A673 (cell line): ENCODE data around the gene NAGS. TPM values are rescaled to one million over a fixed set of nuclear protein-coding genes. Genes with fewer than 3 reads are reported as not detected.
"Not testable (repeated sequence)": the region's sequence is repeated elsewhere in the genome, so short reads cannot be mapped to it uniquely, and the experiment has no call there.

ENCODE experiments used
- BruUV-seq: library from RNA; stranded (reverse); fragments of 400-500 nt; replicated peaks from 2 replicates; lab custom pipeline; 2021; lab: Mats Ljungman, UMichigan
- CTCF ChIA-PET: fragments of 300-600 bp; sonication (Branson Sonifier 250); formaldehyde crosslinking; loops from one replicate; lab custom pipeline; 2022; ENCODE audit warnings: antibody characterized with exemption; lab: Charles Lee
- POLR2A ChIA-PET: fragments of 300-600 bp; sonication (Branson Sonifier 250); formaldehyde crosslinking; loops from one replicate; lab custom pipeline; 2022; ENCODE audit warnings: antibody characterized with exemption; ENCODE audit not compliant: low non-redundant PET; lab: Charles Lee
- DNase-seq: peaks from one replicate; pipeline ENCODE4 v3.0.0-alpha.2; 2015; ENCODE audit warnings: low spot score
- H3K27ac ChIP-seq: fragments of 200-600 bp; sonication (generic); 2 replicates; pipeline ENCODE4 v1.5.1; 2016; ENCODE audit warnings: mixed run types, low read depth, mild to moderate bottlenecking, mixed read lengths, antibody characterized with exemption, low read length; ENCODE audit not compliant: poor library complexity, severe bottlenecking
- H3K27me3 ChIP-seq: fragments of 200-600 bp; sonication (generic); replicated peaks from 2 replicates; pipeline ENCODE4 v1.6.1; 2017; ENCODE audit warnings: mixed run types, low read depth, mild to moderate bottlenecking, mixed read lengths, antibody characterized with exemption, low read length; ENCODE audit not compliant: insufficient read depth, poor library complexity
- H3K36me3 ChIP-seq: fragments of 200-600 bp; sonication (generic); 2 replicates; pipeline ENCODE4 v1.6.1; 2016; ENCODE audit warnings: mixed run types, mild to moderate bottlenecking, mixed read lengths, antibody characterized with exemption, low read length; ENCODE audit not compliant: insufficient read depth, poor library complexity, severe bottlenecking
- H3K4me1 ChIP-seq: fragments of 200-600 bp; sonication (generic); 2 replicates; pipeline ENCODE4 v1.6.1; 2017; ENCODE audit warnings: mixed run types, mild to moderate bottlenecking, mixed read lengths, antibody characterized with exemption, low read length; ENCODE audit not compliant: insufficient read depth, poor library complexity, severe bottlenecking
- H3K4me3 ChIP-seq: fragments of 200-600 bp; sonication (generic); 2 replicates; pipeline ENCODE4 v1.5.1; 2016; ENCODE audit warnings: low read depth, mixed run types, mild to moderate bottlenecking, mixed read lengths, low read length; ENCODE audit not compliant: poor library complexity, severe bottlenecking
- H3K9me3 ChIP-seq: fragments of 200-600 bp; sonication (generic); 2 replicates; pipeline ENCODE4 v1.6.1; 2016; ENCODE audit warnings: mixed run types, low read depth, mild to moderate bottlenecking, mixed read lengths, antibody characterized with exemption, low read length; ENCODE audit not compliant: poor library complexity, severe bottlenecking
- EZH2 ChIP-seq: fragments of 200-600 bp; sonication (generic); IDR thresholded peaks from 2 replicates; pipeline ENCODE4 v1.6.1; 2017; ENCODE audit warnings: borderline replicate concordance, low read depth, mild to moderate bottlenecking, mixed read lengths, antibody characterized with exemption, low read length; ENCODE audit not compliant: poor library complexity, severe bottlenecking
- intact Hi-C: fragments of 100-400 bp; cut with micrococcal nuclease; formaldehyde crosslinking; loops from one replicate; pipeline ENCODE4 v1.10.0; 2022; ENCODE audit not compliant: unreplicated experiment
- total RNA-seq: library from RNA; stranded (reverse); gene quantifications from 2 replicates; pipeline ENCODE4 v1.2.3, GENCODE V29; 2021
- TF ChIP-seq, protein P1 (sequence below): fragments of 300-800, 200-600 bp; sonication (generic); conservative IDR thresholded peaks from 2 replicates; pipeline ENCODE4 v1.5.1; 2017; ENCODE audit warnings: low read depth, mild to moderate bottlenecking, antibody characterized with exemption, low read length, moderate library complexity, mixed read lengths

NAGS gene
- total RNA-seq, 1 experiment from 2014 or later = 0.24 TPM

GRCh38 chr17:44043272-44043696 is 38.9 kb downstream of the NAGS start:
- DNase-seq = no peak
- ChIA-PET POLR2A (no interaction called here), CTCF (interaction anchor here (0.6 kb wide), 1 partner anchor 126 kb away, joined by 3 read pairs; no protein-coding TSS in a partner anchor)
- Histone ChIP-seq H3K36me3 (no peaks in the 10 kb centered on the region), H3K4me3 (no peak overlapping the region), H3K27ac (no peak overlapping the region), H3K9me3 (no peaks in the 10 kb centered on the region), H3K4me1 (peaks cover 9% of the 10 kb centered on the region), H3K27me3 (no peaks in the 10 kb centered on the region)
- TF ChIP-seq, protein P1, sequence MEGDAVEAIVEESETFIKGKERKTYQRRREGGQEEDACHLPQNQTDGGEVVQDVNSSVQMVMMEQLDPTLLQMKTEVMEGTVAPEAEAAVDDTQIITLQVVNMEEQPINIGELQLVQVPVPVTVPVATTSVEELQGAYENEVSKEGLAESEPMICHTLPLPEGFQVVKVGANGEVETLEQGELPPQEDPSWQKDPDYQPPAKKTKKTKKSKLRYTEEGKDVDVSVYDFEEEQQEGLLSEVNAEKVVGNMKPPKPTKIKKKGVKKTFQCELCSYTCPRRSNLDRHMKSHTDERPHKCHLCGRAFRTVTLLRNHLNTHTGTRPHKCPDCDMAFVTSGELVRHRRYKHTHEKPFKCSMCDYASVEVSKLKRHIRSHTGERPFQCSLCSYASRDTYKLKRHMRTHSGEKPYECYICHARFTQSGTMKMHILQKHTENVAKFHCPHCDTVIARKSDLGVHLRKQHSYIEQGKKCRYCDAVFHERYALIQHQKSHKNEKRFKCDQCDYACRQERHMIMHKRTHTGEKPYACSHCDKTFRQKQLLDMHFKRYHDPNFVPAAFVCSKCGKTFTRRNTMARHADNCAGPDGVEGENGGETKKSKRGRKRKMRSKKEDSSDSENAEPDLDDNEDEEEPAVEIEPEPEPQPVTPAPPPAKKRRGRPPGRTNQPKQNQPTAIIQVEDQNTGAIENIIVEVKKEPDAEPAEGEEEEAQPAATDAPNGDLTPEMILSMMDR = no peak
- TF ChIP-seq EZH2 = no peak
- no TSS peak for BruUV-seq
- intact Hi-C loops = no loop called here

GRCh38 chr17:44044071-44044470 is 39.6 kb downstream of the NAGS start:
- Histone ChIP-seq H3K27me3 (no peaks in the 10 kb centered on the region), H3K4me1 (peaks cover 9% of the 10 kb centered on the region), H3K9me3 (no peaks in the 10 kb centered on the region), H3K27ac (no peak overlapping the region), H3K36me3 (no peaks in the 10 kb centered on the region), H3K4me3 (no peak overlapping the region)
- BruUV-seq = no TSS peak
- CTCF ChIA-PET = interaction anchor here (0.6 kb wide), 1 partner anchor 127 kb away, joined by 3 read pairs; no protein-coding TSS in a partner anchor
- POLR2A ChIA-PET = no interaction called here
- intact Hi-C loops = no loop called here
- TF ChIP-seq, protein P1 = no peak
- TF ChIP-seq EZH2 = no peak
- DNase-seq = no peak

- H3K27ac ChIP-seq = no peak overlapping the region
- BruUV-seq = no TSS peak
- peaks cover 9% of the 10 kb centered on the region for H3K36me3 ChIP-seq
- intact Hi-C loops = no loop called here
- no peak for DNase-seq
- no peak overlapping the region for H3K4me3 ChIP-seq
- CTCF ChIA-PET = no interaction called here
- H3K27me3 ChIP-seq = no peaks in the 10 kb centered on the region
- TF ChIP-seq EZH2 = no peak
- TF ChIP-seq, protein P1 = no peak
- no peaks in the 10 kb centered on the region for H3K9me3 ChIP-seq
- H3K4me1 ChIP-seq = peaks cover 9% of the 10 kb centered on the region
- POLR2A ChIA-PET = no interaction called here
Observed at GRCh38 chr17:44045486-44045885, 41.1 kb downstream of the NAGS start.

GRCh38 chr17:44046893-44047292 is 42.5 kb downstream of the NAGS start:
- H3K4me3 ChIP-seq, H3K4me1 ChIP-seq, H3K27ac ChIP-seq, H3K27me3 ChIP-seq, intact Hi-C loops, DNase-seq, H3K9me3 ChIP-seq, BruUV-seq, POLR2A ChIA-PET, CTCF ChIA-PET: not testable (repeated sequence)
- peaks cover 15% of the 10 kb centered on the region for H3K36me3 ChIP-seq
